ENCODE results near the gene LATS1.

Gene LATS1

DNA sequence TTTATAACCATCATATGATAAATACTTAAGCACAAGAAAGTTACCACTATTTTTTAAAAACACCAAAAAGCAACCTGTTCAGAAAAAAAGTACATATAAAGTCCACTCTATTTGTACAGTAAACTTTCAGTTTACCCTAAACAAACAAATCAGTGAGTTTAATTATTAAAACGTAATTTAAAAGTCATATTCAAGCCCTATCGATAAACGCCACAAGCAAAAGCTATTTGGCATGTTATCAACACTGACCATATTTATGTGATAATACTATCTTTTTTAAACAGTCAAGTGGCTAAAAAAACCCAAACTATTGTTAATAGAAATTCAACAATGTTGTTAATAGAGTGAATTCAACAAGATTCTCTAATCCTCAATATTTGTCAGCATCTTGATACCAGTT, 71.3 kb downstream of the LATS1 start:
- in situ Hi-C loops (cut with HindIII; ENCODE audit: low pct_ligation_motif_present, low sequenced_read_pairs) = no loop called here
- no peak overlapping the region for H3K27ac ChIP-seq
- no peak overlapping the region for H3K4me3 ChIP-seq (ENCODE audit: low read depth, low read length)
- DNase-seq = no peak
- no peaks in the 10 kb centered on the region for H3K36me3 ChIP-seq (replicated peaks)
- H3K27me3 ChIP-seq (replicated peaks) = no peaks in the 10 kb centered on the region
- TF ChIP-seq, protein P1, sequence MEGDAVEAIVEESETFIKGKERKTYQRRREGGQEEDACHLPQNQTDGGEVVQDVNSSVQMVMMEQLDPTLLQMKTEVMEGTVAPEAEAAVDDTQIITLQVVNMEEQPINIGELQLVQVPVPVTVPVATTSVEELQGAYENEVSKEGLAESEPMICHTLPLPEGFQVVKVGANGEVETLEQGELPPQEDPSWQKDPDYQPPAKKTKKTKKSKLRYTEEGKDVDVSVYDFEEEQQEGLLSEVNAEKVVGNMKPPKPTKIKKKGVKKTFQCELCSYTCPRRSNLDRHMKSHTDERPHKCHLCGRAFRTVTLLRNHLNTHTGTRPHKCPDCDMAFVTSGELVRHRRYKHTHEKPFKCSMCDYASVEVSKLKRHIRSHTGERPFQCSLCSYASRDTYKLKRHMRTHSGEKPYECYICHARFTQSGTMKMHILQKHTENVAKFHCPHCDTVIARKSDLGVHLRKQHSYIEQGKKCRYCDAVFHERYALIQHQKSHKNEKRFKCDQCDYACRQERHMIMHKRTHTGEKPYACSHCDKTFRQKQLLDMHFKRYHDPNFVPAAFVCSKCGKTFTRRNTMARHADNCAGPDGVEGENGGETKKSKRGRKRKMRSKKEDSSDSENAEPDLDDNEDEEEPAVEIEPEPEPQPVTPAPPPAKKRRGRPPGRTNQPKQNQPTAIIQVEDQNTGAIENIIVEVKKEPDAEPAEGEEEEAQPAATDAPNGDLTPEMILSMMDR (IDR thresholded peaks at IDR 0.05; ENCODE audit: low read depth, low read length, missing control alignments) = no peak

DNA sequence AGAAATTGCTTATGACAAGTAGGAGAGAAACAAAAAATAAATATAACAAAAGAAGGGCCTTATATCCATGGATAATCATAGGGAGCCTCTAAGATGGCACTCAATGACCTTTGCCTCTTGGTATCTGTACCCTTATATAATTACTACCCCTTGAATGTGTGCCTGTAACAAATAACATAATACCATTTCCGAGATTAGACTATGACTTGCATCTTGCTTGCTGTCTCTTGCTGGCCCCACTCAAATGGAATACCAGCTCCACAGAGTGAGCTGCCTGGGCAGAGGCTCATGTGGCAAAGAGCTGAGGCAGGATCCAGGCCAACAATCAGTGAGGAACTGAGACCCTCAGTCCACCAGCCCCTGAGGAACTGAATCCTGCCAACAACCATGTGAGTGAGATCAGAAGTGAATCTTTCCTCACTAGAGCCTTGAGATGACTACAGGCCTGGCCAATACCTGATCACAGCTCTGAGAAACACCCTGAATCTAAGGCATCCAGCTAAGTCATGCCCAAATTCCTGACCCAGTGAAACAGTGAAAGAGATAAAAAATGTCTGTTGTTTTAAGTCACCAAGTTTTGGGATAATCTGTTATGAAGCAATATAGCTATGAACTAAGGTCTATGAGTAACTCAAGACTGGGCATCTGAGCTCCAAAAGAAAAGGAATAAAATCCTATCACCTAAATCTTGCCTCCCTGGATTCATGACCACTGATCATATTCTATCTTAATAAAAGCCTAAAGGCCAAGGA, 74.9 kb downstream of the LATS1 start:
- H3K4me3 ChIP-seq (ENCODE audit: low read depth, low read length) = no peak overlapping the region
- no peak overlapping the region for H3K27ac ChIP-seq
- TF ChIP-seq, protein P1 (IDR thresholded peaks at IDR 0.05; ENCODE audit: low read depth, low read length, missing control alignments) = no peak
- H3K27me3 ChIP-seq (replicated peaks) = no peaks in the 10 kb centered on the region
- no peaks in the 10 kb centered on the region for H3K36me3 ChIP-seq (replicated peaks)
- peak; percentile 12 for DNase-seq
- in situ Hi-C loops (cut with HindIII; ENCODE audit: low pct_ligation_motif_present, low sequenced_read_pairs) = no loop called here

DNA sequence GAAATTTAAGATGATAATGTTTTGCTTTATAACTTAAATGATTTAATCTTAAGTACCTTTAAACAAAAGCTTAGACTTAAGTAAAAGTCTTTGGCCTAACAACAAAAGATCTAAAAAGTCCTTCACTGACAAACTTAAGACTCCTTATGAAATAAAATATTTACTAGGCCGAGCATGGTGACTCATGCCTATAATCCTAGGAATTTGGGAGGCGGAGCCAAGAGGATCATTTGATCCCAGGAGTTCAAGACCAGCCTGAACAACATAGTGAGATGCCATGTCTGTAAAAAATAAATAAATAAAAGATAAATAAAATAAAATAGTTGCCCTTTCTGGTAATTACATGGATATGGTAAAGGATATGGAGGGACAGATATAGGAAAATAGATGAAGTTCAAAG, 81.8 kb downstream of the LATS1 start:
- Histone ChIP-seq H3K4me3 (ENCODE audit: low read depth, low read length) (no peak overlapping the region), H3K27ac (no peak overlapping the region), H3K27me3 (replicated peaks) (no peaks in the 10 kb centered on the region), H3K36me3 (replicated peaks) (peaks cover 8% of the 10 kb centered on the region)
- in situ Hi-C loops (cut with HindIII; ENCODE audit: low pct_ligation_motif_present, low sequenced_read_pairs) = no loop called here
- TF ChIP-seq, protein P1 (IDR thresholded peaks at IDR 0.05; ENCODE audit: low read depth, low read length, missing control alignments) = no peak
- DNase-seq = peak; percentile 28

DNA sequence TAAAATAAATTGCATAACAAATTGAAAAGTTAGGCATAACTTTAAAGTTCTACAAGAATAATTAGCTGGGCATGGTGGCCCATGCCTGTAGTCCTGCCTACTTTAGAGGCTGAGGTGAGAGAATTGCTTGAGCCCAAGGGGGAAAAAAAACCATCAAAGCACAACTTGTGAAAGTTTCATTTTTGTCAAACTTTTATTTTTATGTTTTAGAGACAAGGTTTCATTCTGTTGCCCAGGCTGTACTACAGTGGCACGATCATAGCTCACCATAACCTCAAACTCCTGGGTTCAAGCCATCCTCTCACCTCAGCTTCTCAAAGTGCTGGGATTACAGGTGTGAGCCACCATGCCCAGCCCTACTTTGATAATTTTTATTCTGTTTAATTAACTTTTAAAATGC, 83.6 kb downstream of the LATS1 start:
- no peak overlapping the region for H3K27ac ChIP-seq
- no peak for DNase-seq
- H3K27me3 ChIP-seq (replicated peaks) = no peaks in the 10 kb centered on the region
- in situ Hi-C loops (cut with HindIII; ENCODE audit: low pct_ligation_motif_present, low sequenced_read_pairs) = no loop called here
- H3K4me3 ChIP-seq (ENCODE audit: low read depth, low read length) = no peak overlapping the region
- TF ChIP-seq, protein P1 (IDR thresholded peaks at IDR 0.05; ENCODE audit: low read depth, low read length, missing control alignments) = no peak
- H3K36me3 ChIP-seq (replicated peaks) = peaks cover 13% of the 10 kb centered on the region

DNA sequence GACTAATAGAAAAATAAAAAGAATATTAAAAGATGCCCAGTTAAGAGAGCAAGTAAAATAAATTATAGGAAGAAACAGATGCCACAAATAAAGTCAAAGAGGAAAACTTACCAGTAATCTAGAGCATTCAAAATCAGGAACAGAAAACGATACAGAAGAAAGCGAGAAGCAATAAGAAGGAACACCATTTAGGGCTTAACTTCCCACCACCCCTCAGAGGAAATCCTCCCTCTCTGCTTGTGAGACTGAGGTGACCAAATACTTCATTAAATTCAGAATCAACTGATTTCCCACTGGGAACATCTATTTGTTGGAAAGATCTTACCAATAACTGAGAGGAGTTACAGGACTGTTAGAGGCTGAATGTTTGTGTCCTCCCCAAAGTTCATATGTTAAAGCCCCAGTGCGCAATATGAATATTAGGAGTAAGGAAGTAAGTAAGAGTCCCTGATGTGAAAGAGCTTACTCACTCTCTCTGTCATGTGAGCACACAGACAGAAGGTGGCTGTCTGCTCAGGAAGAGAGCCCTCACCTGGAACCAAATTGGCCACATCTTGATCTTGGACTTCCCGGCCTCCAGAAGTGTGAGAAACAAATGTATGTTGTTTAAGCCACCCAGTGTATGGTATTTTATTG, 88.9 kb downstream of the LATS1 start:
- DNase-seq = no peak
- in situ Hi-C loops (cut with HindIII; ENCODE audit: low pct_ligation_motif_present, low sequenced_read_pairs) = no loop called here
- TF ChIP-seq, protein P1 (IDR thresholded peaks at IDR 0.05; ENCODE audit: low read depth, low read length, missing control alignments) = no peak
- Histone ChIP-seq H3K27me3 (replicated peaks) (no peaks in the 10 kb centered on the region), H3K27ac (no peak overlapping the region), H3K36me3 (replicated peaks) (peaks cover 8% of the 10 kb centered on the region), H3K4me3 (ENCODE audit: low read depth, low read length) (no peak overlapping the region)
